OCI-LY1 (cell line): ENCODE data around the gene PDZD2.

ENCODE experiments used
- CTCF ChIP-seq: fragments of 200-600 bp; sonication (generic), shearing (Covaris generic); IDR thresholded peaks from 2 replicates; pipeline ENCODE4 v1.5.1; 2017; ENCODE audit warnings: mild to moderate bottlenecking, antibody characterized with exemption, low read length, moderate library complexity, mixed read lengths
- EZH2 ChIP-seq: fragments of 200-600 bp; sonication (generic), shearing (Covaris generic); IDR thresholded peaks from 2 replicates; pipeline ENCODE4 v1.8.0; 2017; ENCODE audit warnings: borderline replicate concordance, mixed run types, mild to moderate bottlenecking, antibody characterized with exemption, low read length, moderate library complexity, mixed read lengths

DNA sequence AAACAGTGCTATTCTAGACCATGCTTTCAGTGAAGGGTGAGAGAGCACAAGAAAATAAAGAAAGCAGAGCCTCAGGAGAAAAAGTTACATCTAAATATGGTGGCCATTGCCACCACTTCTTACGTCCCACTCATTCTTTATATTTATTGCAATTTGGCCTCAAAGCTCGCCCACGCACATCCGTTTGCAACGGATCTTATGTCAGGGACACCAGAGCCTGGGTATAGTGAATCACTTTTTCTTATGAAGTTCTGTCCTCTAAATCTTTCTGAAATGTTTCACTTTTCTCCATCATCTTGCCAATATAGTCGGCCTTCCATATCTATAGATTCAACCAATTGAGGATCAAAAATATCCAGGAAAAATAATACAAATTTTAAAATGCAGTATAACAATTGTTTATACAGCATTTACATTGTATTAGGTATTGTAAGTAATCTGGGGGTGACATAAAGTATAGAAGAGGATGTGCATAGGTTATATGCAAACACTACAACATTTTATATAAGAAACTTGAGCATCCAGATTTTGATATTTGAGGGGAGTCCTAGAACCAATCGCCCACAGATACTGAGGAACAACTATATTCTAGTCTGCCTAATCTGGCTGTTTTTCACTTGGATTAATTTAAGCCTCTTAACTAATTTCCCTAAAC, 500.0 kb downstream of the PDZD2 start:
- TF ChIP-seq CTCF (no peak), EZH2 (no peak)
